GM19455 (cell line): ENCODE measurements around the gene XYLT1.
"Not testable (repeated sequence)": the region's sequence is repeated elsewhere in the genome, so short reads cannot be mapped to it uniquely, and the experiment has no call there.

Experiments
- ATAC-seq: cut with Tn5 transposase; IDR thresholded peaks from one replicate; pipeline ENCODE4 v1.9.1; 2021; ENCODE audit not compliant: unreplicated experiment

Gene XYLT1

GRCh38 chr16:17493012-17493411 lies 22.3 kb upstream of the XYLT1 start:
- ATAC-seq, result no peak

DNA sequence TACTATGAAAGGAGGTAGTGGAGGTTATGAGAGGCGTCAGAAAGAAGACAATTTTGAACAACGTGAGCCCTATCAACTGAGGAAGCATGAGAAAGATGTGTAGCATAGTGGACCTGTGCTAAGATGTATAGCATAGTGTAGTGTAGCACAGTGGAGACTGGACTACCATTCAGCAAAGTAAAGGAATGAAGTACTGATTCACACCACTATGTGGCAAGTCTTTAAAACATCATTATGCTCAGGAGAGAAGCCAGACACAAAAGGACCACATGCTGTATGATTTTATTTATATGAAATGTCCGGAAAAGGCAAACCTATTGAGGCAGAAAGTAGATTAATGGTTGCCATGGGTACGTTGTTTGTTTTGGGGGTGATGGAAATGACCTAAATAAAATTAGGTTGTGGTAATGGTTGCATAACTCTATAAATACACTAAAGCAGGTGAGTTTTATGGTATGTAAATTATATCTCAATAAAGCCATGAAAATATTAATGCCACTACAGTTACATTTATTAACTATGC lies 20.4 kb upstream of the XYLT1 start:
- no peak for ATAC-seq

- ATAC-seq, result no peak
Measured at GRCh38 chr16:17488506-17488905, 17.7 kb upstream of the XYLT1 start.

GRCh38 chr16:17483351-17483750 lies 12.6 kb upstream of the XYLT1 start:
- ATAC-seq, result no peak

DNA sequence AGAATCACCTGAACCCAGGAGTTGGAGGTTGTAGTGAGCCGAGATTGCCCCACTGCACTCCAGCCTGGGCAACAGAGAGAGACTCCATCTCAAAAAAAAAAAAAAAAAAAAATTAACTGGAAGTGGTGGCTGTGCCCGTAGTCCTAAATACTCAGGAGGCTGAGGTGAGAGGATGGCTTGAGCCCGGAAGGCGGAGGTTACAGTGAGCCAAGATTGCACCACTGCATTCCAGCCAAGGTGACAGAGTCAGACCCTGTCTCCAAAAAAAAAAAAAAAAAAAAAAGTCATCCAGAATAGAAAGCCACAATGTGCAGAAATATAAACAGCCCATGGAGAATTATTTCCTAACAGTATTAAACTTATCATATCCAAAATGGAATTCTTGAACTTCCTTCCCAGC lies 11.6 kb upstream of the XYLT1 start:
- ATAC-seq, result not testable (repeated sequence)

DNA sequence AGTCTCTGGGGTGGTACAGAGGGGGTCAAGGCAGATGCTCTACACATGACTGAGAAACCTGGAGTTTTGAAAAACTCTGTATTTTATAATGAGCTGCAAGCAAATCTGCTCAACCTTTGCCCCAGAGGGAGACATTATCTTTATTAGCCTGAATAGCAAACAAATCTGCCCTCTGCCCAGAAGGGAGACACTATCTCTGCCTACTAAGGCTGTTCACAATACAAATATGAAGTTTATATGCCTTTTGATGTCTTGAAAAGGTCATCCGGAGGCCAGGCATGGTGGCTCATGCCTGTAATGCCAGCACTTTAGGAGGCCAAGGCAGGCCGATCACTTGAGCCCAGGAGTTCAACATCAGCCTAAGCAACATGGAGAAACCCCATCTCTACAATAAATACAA lies 11.0 kb upstream of the XYLT1 start:
- no peak for ATAC-seq

GRCh38 chr16:17477260-17477545 lies 6.4 kb upstream of the XYLT1 start:
- ATAC-seq, result not testable (repeated sequence)

GRCh38 chr16:17476414-17477259 lies 5.9 kb upstream of the XYLT1 start:
- ATAC-seq, result no peak

GRCh38 chr16:17475104-17475503 lies 4.3 kb upstream of the XYLT1 start:
- ATAC-seq, result no peak

DNA sequence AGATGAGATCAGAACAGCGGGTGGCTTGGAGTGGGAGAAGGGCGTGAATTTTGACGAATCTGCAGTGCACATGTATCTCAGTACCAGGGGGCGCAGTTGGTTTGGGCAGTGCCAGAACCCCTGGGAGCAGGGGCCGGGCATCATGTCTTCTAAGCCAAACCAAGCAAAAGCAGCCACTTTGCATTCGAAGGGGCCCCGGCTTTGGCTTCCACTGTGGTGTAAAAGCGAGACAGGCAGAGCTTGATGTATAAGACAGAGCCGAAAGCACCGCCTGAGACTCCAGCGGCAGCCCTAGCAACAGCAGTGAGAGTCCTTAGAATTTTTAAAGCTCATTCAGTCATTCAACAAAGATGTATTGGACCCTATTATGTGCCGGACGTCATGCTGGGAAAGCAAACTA lies 3.8 kb upstream of the XYLT1 start:
- ATAC-seq, result no peak

GRCh38 chr16:17474037-17474436 lies 3.3 kb upstream of the XYLT1 start:
- no peak for ATAC-seq

DNA sequence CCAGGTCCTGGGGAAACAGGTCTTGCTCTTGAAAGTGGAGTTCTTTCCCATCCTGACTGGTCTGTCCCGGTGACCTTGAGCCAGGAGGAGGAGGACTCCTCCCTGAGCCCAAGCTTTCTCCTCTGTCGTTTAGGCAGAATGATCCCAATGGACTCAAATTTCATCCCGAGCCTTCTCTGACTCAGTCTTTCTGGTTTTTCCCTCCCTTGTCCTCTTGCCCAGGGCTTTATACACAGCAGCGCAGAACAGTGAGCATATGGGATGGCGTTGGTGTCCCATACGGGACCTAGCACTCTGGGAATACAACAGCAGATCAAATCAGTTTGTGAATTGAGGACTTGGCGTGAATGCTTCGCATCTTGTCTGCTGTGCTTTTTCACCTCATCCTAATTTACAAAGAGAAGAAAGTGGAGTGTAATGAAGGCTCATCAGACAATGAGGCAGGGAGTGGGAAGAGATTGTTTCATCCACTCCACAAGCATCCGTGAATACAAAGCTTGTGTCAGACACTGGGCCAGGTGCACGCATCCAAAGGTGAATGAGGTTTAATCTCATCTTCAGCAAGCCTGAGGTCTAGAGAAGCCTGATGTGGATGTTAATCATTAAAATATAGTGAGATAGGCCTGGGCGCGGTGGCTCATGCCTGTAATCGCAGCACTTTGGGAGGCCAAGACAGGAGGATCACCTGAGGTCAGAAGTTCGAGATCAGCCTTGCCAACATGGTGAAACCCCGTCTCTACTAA lies 1.1 kb upstream of the XYLT1 start:
- ATAC-seq, result no peak

DNA sequence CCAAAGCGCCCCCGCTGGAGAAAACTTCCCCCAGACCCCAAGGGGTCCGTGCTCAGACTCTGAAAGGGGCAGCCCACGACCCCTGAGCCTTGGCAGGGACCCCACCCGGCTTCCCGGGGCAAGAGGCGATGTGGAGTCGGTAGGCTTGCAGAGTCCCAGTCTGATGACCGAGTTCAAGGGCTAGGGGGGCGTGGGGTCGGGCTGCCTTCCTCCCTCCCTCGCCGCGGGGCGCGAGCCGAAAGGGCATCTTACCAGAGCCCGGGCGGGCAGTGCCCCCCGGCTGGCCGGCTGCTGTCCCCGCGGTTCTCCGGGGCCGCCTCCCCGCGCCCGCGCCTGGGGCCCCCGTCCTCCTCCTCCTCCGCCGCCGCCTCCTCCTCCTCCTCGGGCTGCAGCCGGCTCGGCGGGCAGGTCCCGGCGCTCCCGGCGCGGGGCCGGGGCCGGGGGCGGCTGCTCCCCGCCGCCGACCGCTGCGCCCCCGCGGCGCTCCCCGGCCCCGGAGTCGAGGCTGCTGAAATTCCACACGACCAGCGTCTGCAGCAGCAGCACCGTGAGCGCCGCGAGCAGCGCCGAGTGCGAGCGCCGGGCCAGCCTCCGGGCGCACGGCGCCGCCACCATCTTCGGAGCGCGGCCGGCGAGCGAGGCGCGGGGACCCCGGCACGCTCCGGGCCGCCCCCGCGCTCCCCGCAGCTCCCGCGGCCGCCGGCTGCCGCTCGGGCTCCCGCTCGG lies 415 bp downstream of the XYLT1 start:
- ATAC-seq, result no peak

GRCh38 chr16:17469741-17470181 lies 999 bp downstream of the XYLT1 start:
- ATAC-seq, result no peak

DNA sequence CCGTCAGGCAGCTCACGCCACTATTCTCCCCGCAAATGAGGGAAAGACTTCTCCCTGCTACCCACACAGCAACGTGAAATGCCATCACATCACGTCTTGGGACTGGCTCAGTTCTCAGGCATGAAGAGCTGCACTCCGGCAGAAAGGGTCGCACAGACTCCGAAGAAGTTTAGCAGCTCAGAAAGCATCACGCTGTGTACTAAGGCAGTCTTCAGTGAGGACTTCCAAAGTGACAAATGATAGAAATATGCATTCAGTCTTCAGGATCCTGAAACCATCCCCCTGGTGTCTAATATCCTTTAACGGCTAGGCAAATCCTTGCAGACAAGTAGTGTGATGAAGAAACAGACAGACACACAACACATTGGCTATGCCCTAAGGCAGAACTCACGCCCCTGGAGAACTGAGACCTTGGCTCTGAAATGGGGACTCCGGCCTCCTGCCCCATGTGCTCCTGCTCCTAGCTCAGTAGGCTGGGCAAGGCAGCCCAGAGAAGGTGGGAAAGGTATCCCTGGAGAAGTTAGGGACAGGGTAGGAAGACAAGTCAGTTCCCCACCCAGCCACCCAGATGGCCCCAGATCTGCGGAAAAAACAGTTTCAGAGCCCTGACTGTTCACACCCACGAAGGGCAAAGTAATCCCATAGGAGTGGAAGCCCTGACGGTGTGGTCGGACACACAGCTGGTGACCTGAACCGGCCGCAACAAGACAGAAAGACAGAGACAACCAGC lies 1.6 kb downstream of the XYLT1 start:
- no peak for ATAC-seq

GRCh38 chr16:17468611-17469010 lies 2.1 kb downstream of the XYLT1 start:
- no peak for ATAC-seq

DNA sequence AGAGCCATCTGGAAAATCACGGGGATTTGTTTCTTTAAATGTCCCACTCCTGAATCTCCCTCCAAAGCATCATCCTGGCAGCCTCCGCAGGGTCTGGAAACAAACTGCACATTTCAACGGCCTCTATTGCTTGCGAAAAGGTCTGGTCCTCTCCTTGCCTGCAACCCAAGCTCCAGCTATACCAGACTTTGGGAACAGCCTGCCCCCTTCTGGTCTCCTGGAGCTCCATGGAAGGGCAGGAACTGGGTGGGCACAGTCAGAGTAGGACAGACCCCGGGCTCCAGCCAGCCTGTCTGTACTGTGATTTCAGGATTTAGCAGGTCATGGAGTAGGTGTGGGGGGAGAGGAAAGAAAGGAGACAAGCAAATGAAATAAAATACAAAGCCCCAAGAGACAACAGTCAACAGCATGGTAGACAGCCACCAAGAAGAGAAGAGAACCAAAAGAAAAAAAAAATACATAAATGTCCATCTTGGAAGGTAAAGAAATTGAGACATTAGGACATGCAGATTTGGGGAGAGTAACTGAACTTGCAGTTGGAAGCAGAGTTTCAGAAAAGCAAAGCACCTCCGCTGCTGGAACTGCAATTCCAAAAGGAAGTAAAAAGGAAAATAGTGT lies 2.7 kb downstream of the XYLT1 start:
- ATAC-seq, result no peak

GRCh38 chr16:17466876-17467275 lies 3.9 kb downstream of the XYLT1 start:
- no peak for ATAC-seq

GRCh38 chr16:17465460-17465859 lies 5.3 kb downstream of the XYLT1 start:
- no peak for ATAC-seq

- no peak for ATAC-seq
Measured at GRCh38 chr16:17463335-17463734, 7.4 kb downstream of the XYLT1 start.
